HG03571 (cell line): ENCODE results near the gene BBLN.
A peak's percentile ranks its signal among the peaks of the same experiment; 100 is the strongest.

Experiments
- ATAC-seq: cut with Tn5 transposase; IDR thresholded peaks from one replicate; pipeline ENCODE4 v1.9.1; 2021; ENCODE audit not compliant: unreplicated experiment

BBLN gene

DNA sequence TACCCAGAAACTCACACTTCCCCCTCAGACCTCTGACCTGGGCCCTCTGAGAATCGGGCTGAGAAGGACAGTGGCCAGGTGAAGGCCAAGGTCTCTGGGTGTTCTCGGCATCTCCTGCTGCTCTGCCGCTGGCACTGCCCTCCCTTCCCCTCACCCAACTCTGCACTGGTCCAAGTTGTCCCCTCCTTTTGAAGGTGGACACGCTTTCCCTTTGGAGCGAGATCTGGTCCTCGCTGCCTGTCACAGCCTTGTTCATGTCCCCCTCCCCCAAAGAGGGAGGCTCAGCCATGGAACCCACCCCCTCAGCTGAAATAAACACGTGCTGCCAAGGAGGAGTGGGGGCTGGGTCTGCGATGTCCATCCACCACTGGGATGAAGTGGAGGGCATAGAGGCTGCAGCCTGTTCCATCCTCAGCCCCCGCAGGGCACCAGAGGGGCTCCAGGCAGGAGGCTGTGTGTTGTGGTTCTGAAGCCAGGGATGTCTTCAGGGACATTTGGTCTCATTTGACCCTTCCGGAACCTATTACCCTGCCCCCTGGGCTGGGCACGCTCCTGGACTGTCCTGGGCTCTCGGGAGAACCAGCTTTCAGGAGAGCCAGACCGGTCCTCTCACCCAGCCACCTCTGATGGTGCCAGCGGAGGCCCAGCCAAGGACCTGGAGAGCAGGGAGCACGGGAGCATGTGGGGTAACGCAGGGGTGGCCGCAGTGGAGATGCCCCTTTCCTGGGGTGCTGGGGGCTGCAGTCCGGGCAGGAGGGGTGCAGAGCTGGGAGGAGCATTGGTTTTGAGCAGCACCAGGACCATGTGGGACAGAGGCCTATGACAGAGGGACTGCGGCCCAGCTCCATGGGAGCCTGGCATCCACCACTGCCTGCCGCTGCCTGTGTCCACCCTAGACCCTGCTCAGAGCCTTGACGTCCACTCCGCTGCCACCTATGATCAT, 15.6 kb upstream of the BBLN start:
- no peak for ATAC-seq

GRCh38 chr9:128145536-128145935, 14.5 kb upstream of the BBLN start:
- no peak for ATAC-seq

DNA sequence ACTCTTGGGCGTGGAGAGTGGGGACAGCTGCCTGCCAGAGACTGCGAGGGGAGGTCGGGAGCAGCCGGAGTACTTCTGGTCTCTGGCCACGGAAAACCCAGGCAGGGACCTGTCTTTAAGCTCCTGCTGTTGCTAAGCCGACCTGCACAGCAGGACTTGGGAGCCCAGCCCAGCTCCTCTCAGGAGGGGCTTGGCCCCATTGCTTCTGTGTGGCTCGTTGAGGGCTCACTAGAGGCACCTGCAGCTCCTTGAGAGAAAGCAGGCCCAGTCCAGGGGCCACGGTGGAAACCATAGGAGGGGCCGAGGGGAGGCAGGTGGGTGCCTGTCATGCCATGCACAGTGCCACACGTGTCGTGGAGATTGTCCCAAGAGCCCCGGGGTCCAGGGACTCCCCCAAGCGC, 14.1 kb upstream of the BBLN start:
- ATAC-seq, result no peak

DNA sequence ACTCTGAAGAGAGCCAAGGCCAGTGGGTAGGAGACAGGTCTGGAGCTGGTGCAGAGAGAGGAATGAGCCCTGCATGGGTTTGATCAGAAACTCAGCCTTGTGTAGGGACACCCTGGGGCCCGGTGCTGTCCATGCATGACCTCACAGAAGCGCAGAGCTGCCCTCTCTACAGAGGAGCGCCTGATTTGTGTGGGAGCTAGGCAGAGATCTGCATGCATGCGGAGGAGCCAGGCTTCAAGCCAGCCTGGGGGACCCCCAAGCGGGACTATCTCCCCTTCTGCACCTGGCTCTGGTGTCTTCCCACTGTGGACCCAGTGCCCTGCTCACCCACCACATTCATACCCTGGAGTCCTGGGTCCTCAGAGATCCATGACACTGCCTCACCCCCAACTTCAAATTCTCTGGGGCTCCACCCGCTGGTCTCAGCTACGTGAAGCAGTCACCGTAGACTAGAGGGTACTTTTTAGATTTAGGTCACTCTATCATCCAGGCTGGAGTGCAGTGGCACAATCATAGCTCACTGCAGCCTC, 13.4 kb upstream of the BBLN start:
- ATAC-seq, result no peak

DNA sequence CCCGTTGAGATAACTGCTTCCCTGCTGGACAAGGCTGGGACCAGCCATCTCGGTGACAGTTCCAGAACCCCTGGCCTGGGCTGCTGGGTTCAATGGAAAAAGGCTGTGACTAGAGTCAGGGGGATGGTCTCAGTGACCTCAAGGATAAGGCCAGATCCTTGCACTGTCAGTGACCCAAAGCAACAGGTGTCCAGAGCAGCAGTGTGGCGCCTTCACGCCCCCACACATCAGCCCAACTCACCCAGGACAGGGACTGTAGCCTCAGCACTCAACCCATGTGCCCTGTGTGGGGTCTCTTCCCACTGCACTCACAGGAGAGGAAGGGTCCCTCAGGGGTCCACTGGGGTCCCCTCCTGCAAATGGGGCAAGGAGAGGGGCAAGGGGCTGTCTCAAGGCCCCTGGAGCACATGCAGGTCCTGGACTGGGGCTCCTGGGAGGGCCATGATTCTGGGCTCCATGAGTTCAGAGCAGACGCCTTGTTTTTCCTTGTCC, 11.5 kb upstream of the BBLN start:
- ATAC-seq, result no peak

- no peak for ATAC-seq
Observed at GRCh38 chr9:128149001-128149701, 10.9 kb upstream of the BBLN start, which contains the start of gene LCN2. Gene LCN2 (plus strand): TSS chr9:128149453. CDS start chr9:128149526, 73 bp downstream.

- ATAC-seq, result no peak
Observed at GRCh38 chr9:128149951-128150593, 10.0 kb upstream of the BBLN start.

- ATAC-seq, result no peak
Observed at GRCh38 chr9:128150594-128151308, 9.3 kb upstream of the BBLN start.

GRCh38 chr9:128151309-128152132, 8.5 kb upstream of the BBLN start:
- ATAC-seq, result no peak

- no peak for ATAC-seq
Observed at GRCh38 chr9:128152133-128153059, 7.7 kb upstream of the BBLN start.

- no peak for ATAC-seq
Observed at GRCh38 chr9:128153060-128153946, 6.8 kb upstream of the BBLN start.

GRCh38 chr9:128153947-128154695, 5.9 kb upstream of the BBLN start:
- no peak for ATAC-seq

DNA sequence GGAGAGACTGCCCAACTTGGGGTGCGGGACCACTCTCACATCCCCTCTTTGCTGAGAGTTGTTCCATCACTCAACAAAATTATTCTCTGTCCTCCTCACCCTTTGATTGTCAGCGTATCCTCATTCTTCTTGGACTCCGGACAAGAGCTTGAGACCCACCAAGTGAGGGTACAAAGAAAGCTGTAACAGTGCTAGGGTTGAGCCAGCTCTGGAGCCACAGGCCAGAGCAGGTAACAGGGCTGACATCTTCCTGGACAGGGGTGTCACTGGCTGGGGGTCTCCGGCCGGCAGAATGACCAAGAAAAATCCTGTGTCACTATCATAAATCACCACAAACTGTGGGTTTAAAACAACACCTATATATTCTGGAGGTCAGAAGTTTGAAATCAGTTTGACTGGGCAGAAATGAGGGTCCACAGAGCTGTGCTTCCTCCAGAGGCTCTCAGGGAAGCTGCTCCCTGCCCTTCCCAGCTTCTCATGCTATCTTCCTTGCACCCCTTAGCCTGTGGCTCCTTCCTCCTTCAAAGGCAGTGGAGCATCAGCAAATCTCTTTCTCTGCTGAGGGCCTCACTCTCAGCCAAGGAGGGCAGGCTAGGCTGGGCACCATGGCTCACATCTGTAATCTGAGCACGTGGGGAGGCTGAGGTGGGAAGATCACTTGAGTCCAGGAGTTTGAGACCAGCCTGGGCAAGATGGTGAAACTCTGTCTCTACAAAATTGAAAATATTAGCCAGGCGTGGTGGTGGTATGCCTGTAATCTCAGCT, 4.1 kb upstream of the BBLN start:
- no peak for ATAC-seq

DNA sequence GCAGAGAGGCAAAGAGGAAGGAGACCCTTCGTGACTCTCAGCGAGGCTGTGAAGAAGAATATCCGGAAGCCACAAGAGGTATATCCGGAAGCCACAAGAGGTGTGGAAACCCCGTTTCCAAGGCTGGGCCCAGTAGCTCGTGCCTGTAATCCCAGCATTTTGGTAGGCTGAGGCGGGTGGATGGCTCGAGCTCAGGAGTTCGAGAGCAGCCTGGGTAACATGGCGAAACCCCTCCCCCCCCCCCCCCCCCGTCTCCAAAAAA, 612 bp upstream of the BBLN start:
- no peak for ATAC-seq

- ATAC-seq, result peak; percentile 12
Observed at GRCh38 chr9:128160603-128160987, 530 bp downstream of the BBLN start.

DNA sequence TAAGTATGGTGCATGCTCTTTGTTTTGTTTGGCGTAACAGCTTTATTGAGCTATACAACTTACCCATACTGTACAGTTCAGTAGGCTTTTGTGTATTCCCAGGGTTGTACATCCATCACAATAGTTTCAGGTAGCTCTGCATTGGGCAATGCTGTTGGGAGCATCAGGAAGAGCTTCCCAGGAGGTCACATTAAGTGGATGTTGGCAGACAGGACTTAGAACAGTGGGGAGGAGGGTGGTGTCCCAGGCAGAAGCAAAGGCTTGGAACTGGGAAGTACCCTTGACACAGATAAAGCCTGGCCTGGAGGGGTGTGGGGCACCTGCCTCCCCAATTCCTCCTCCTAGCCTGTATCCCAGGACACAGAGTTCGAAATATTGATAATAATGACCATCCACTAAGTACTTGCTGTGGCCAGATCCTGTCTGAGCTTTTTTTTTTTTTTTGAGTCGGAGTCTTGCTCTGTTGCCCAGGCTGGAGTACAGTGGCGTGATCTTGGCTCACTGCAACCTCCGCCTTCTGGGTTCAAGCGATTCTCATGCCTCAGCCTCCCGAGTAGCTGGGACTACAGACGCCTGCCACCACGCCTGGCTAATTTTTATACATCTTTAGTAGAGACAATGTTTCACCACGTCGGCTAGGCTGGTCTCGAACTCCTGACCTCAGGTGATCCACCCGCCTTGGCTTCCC, 1.3 kb downstream of the BBLN start:
- no peak for ATAC-seq
